AG04450 (cell line): ENCODE measurements around the gene OR6Y1. TPM values are rescaled to one million over a fixed set of nuclear protein-coding genes. Genes with fewer than 3 reads are reported as not detected.
A peak's percentile ranks its signal among the peaks of the same experiment; 100 is the strongest.

Experiments
- CTCF ChIA-PET: fragments of 300-600, 350-600 bp; formaldehyde crosslinking; extraction: SDS; loops from one replicate; lab custom pipeline; 2022; ENCODE audit warnings: antibody characterized with exemption, inconsistent platforms; lab: Charles Lee
- POLR2A ChIA-PET: fragments of 350-600 bp; formaldehyde crosslinking; extraction: SDS; loops from one replicate; lab custom pipeline; 2021; ENCODE audit warnings: antibody characterized with exemption, inconsistent platforms; lab: Yijun Ruan, JAX
- DNase-seq: peaks from one replicate; pipeline ENCODE4 v3.0.0-alpha.2; 2011; ENCODE audit warnings: low read depth, low spot score
- H3K27ac ChIP-seq: one replicate; pipeline ENCODE4 v1.5.1; 2012; ENCODE audit warnings: low read depth, low read length, control low read depth
- H3K27me3 ChIP-seq: one replicate; pipeline ENCODE4 v1.6.0; 2012; ENCODE audit warnings: low read length; ENCODE audit not compliant: control insufficient read depth, insufficient read depth
- H3K4me3 ChIP-seq: 2 replicates; pipeline ENCODE4 v1.5.1; 2011; ENCODE audit warnings: mild to moderate bottlenecking, low read depth, low read length, control low read depth
- H3K9me3 ChIP-seq: 2 replicates; pipeline ENCODE4 v1.5.1; 2012; ENCODE audit warnings: low read length; ENCODE audit not compliant: control insufficient read depth, insufficient read depth
- CTCF ChIP-seq: IDR thresholded peaks from 2 replicates; pipeline ENCODE4 v1.5.1; 2011; ENCODE audit warnings: low read depth, low read length, control low read depth, inconsistent platforms
- polyA plus RNA-seq: library from polyadenylated mRNA; depleted of rRNA; stranded (reverse); fragments of >200 nt; gene quantifications from 2 replicates; pipeline ENCODE4 v1.2.3, GENCODE V29; 2011

OR6Y1 gene
- polyA plus RNA-seq, 1 experiment: not detected

- DNase-seq: no peak
- Histone ChIP-seq H3K9me3 (no peaks in the 10 kb centered on the region), H3K27me3 (no peaks in the 10 kb centered on the region), H3K27ac (no peak overlapping the region), H3K4me3 (no peak overlapping the region)
- ChIA-PET POLR2A (no interaction called here), CTCF (interaction anchor here (0.7 kb wide), 1 partner anchor 594 kb away, joined by 3 read pairs; no protein-coding TSS in a partner anchor)
- TF ChIP-seq CTCF: no peak
These were observed 44.6 kb downstream of the OR6Y1 start for GRCh38 chr1:158509471-158510156.

DNA sequence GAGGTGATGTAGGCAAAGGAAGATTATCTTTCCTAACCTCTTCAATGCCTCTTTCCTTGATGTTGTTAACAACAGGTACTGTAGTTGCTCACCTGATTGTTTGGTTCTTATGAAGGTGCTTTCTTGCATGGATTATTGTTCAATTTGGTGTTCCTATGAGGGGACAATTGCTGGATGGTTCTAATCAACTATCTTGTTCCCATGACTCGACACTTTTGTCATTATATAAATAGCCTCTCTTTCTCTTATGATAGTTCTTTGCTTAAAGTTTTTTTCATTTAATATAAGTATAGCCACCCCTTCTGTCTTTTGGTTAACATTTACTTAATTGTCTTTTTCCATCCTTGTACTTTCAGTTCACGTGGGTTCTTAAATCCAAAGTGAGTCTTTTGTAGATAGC is 46.7 kb downstream of the OR6Y1 start:
- CTCF ChIA-PET: interaction anchor here (2.6 kb wide), 1 partner anchor 490 kb away, joined by 12 read pairs; no protein-coding TSS in a partner anchor
- DNase-seq: no peak
- Histone ChIP-seq H3K27ac (no peak overlapping the region), H3K27me3 (no peaks in the 10 kb centered on the region), H3K4me3 (no peak overlapping the region), H3K9me3 (no peaks in the 10 kb centered on the region)
- POLR2A ChIA-PET: no interaction called here
- TF ChIP-seq CTCF: no peak

DNA sequence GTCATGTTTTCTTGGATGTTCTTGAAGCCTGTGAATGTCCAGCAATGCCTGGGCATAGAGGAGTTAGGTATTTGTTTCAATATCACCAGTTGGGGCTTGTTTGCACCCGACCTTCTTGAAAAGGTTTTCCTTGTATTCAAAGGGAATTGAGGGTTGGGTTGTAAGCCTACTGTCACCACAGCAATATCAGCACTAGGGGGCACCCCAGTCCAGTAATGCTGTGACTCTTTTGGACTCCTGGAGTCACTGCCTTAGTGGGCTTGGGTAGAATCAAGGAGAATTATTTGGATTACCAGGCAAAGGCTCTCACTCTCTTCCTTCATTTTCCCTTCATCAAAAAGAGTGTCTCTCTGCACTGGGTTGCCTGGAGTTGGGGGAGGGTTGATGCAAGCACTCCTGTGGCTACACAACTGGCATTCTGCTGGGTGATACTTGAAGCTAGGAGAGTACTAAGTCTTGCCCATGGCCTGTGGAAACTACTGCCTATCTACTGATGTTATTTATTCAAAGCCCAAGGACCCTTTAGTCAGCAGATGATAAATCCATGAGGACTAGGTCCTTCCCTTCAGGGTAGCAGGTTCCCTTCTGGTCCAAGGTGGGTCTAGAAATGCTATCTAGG is 47.7 kb downstream of the OR6Y1 start:
- Histone ChIP-seq H3K27ac (no peak overlapping the region), H3K9me3 (no peaks in the 10 kb centered on the region), H3K4me3 (no peak overlapping the region), H3K27me3 (no peaks in the 10 kb centered on the region)
- no peak for DNase-seq
- CTCF ChIA-PET: interaction anchor here (0.6 to 2.6 kb wide), 4 partner anchors 17 to 565 kb away, joined by 3 to 12 read pairs (median 6); no protein-coding TSS in a partner anchor
- POLR2A ChIA-PET: no interaction called here
- peak; percentile 46 for TF ChIP-seq CTCF

- Histone ChIP-seq H3K27me3 (no peaks in the 10 kb centered on the region), H3K27ac (no peak overlapping the region), H3K4me3 (no peak overlapping the region), H3K9me3 (no peaks in the 10 kb centered on the region)
- ChIA-PET CTCF (no interaction called here), POLR2A (no interaction called here)
- no peak for DNase-seq
- TF ChIP-seq CTCF: no peak
These were observed 57.8 kb downstream of the OR6Y1 start for GRCh38 chr1:158496374-158496773.

DNA sequence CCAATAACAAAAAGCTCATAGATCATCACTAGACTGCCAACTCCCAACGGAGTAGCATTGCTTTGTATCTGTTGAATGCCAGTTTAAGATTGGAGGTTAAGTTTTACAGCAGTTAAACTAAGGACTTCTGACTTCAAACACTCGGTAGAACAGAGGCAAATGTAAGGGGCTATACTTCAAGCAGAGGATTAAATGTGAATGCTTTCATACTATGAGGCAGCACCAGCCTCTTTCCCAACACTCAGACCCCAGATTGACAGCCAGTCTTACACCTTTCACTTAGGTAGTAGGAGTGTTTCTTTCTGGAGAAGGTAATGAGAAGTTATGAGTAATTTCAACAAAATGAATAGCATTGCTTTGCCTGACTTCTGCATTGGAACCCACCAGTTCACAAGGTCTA is 59.4 kb downstream of the OR6Y1 start:
- DNase-seq: no peak
- Histone ChIP-seq H3K4me3 (no peak overlapping the region), H3K9me3 (no peaks in the 10 kb centered on the region), H3K27me3 (no peaks in the 10 kb centered on the region), H3K27ac (no peak overlapping the region)
- POLR2A ChIA-PET: no interaction called here
- no peak for TF ChIP-seq CTCF
- CTCF ChIA-PET: no interaction called here
